Liver (tissue), 3 donors: ENCODE data around the gene MLN.

Experiments used
- CTCF ChIP-seq: fragments of 150-350 bp; IDR thresholded peaks from 2 replicates; pipeline ENCODE4 v1.5.1; 2017; ENCODE audit warnings: improper control_type of control experiment, low read depth, low read length; ENCODE audit not compliant: missing input control
- EGR1 ChIP-seq, 2 donors: IDR thresholded peaks; 2 replicates each; pipeline ENCODE4 v1.6.1; 2016 to 2018; ENCODE audit warnings: antibody characterized with exemption in 2 of 2, low read depth in 2 of 2
- GABPA ChIP-seq, 2 donors: IDR thresholded peaks in 1 of 2; conservative IDR thresholded peaks in 1 of 2; 2 replicates each; pipeline ENCODE4 v1.6.1; 2016; ENCODE audit warnings: antibody characterized with exemption in 2 of 2, mild to moderate bottlenecking in 1 of 2, moderate library complexity in 1 of 2
- JUND ChIP-seq, 2 donors: IDR thresholded peaks; 2 replicates each; pipeline ENCODE4 v1.6.1; 2016; ENCODE audit warnings: antibody characterized with exemption in 2 of 2
- RAD21 ChIP-seq, 2 donors: IDR thresholded peaks; 2 replicates each; pipeline ENCODE4 v1.6.1; 2016; ENCODE audit warnings: antibody characterized with exemption in 2 of 2, mild to moderate bottlenecking in 2 of 2
- REST ChIP-seq: IDR thresholded peaks from 2 replicates; pipeline ENCODE4 v1.6.1; 2016; ENCODE audit warnings: antibody characterized with exemption, mild to moderate bottlenecking
- SP1 ChIP-seq: IDR thresholded peaks from 2 replicates; pipeline ENCODE4 v1.6.1; 2018; ENCODE audit warnings: antibody characterized with exemption, mild to moderate bottlenecking
- TAF1 ChIP-seq: conservative IDR thresholded peaks from 2 replicates; pipeline ENCODE4 v1.6.1; 2016; ENCODE audit warnings: antibody characterized with exemption, mild to moderate bottlenecking
- YY1 ChIP-seq: IDR thresholded peaks from 2 replicates; pipeline ENCODE4 v1.6.1; 2016; ENCODE audit warnings: antibody characterized with exemption, mild to moderate bottlenecking
- TF ChIP-seq, protein P1 (sequence below): IDR thresholded peaks from 2 replicates; pipeline ENCODE4 v1.6.1; 2016; ENCODE audit warnings: antibody characterized with exemption
- donor health status: healthy.
- donor health status: healthy.

GRCh38 chr6:33794910-33795623, 8.7 kb downstream of the MLN start:
- TF ChIP-seq, protein P1, sequence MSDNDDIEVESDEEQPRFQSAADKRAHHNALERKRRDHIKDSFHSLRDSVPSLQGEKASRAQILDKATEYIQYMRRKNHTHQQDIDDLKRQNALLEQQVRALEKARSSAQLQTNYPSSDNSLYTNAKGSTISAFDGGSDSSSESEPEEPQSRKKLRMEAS, result no peak
- TF ChIP-seq CTCF (no peak), JUND (IDR thresholded peaks at IDR 0.05) (no peak), RAD21 (IDR thresholded peaks at IDR 0.05) (no peak), YY1 (no peak), EGR1 (IDR thresholded peaks at IDR 0.05; ENCODE audit: low read depth in 2 of 2) (no peak), SP1 (no peak), GABPA (IDR thresholded peaks at IDR 0.05 in 1 of 2, conservative IDR thresholded peaks at IDR 0.05 in 1 of 2) (no peak), REST (no peak), TAF1 (no peak)
